ENCODE results near the gene CSRP1.

DNA sequence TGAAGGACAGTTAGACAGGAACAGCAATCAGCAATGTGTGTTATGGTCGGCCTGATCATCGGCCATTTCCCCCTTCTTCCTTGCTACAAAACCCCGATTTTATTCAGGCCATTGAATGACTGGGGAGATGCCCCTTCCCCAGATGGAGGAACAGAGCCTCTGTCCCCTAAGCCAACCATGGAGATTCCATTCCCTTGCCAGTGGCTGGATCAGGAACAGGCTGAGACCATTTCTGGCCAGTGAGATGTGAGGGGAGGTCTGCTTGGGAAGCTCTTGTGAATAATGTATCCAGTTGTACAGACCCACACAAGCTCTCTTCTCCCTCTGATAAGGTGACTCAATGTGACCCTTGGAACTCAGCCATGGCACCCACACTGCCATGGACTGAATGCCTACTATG lies 7.7 kb downstream of the CSRP1 start:
- TF ChIP-seq EZH2phosphoT487 (conservative IDR thresholded peaks at IDR 0.05; ENCODE audit: low read length), result no peak
- TF ChIP-seq, protein P1, sequence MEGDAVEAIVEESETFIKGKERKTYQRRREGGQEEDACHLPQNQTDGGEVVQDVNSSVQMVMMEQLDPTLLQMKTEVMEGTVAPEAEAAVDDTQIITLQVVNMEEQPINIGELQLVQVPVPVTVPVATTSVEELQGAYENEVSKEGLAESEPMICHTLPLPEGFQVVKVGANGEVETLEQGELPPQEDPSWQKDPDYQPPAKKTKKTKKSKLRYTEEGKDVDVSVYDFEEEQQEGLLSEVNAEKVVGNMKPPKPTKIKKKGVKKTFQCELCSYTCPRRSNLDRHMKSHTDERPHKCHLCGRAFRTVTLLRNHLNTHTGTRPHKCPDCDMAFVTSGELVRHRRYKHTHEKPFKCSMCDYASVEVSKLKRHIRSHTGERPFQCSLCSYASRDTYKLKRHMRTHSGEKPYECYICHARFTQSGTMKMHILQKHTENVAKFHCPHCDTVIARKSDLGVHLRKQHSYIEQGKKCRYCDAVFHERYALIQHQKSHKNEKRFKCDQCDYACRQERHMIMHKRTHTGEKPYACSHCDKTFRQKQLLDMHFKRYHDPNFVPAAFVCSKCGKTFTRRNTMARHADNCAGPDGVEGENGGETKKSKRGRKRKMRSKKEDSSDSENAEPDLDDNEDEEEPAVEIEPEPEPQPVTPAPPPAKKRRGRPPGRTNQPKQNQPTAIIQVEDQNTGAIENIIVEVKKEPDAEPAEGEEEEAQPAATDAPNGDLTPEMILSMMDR (IDR thresholded peaks at IDR 0.05; ENCODE audit: insufficient read depth, low read length, poor library complexity, severe bottlenecking), result no peak
